ENCODE measurements around the gene RNF223. TPM values are rescaled to one million over a fixed set of nuclear protein-coding genes. Genes with fewer than 3 reads are reported as not detected.
A peak's percentile ranks its signal among the peaks of the same experiment; 100 is the strongest.

Gene RNF223
- total RNA-seq, 1 experiment from 2014 or later: not detected

DNA sequence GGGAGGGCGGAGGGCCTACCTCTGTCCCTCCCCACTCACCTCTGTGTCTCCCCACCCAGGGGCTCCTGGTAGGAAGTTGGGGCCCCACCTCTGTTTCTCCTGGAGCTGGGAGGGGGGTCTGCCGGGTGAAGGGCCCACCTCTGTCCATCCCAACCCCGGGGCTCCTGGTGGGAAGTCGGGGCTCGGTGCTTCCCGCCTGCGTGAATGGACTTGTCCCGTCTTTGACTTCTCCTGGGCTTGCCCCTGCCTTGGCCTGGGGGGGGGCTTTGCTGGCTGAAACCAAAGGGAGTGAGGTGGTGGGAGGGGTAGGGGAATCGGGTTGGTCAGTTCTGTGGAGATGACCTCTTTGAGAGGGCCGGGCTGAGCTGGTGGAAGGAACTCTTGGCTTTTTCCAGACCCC, 48.4 kb downstream of the RNF223 start (continued):
- no peak for TF ChIP-seq ZNF416 (CRISPR knock-in tag; IDR thresholded peaks at IDR 0.05)
- TF ChIP-seq HMGA2 (CRISPR knock-in tag; IDR thresholded peaks at IDR 0.05): no peak
- no peak for TF ChIP-seq TEAD1 (CRISPR knock-in tag; IDR thresholded peaks at IDR 0.05)
- no peak for TF ChIP-seq ZNF396 (CRISPR knock-in tag; IDR thresholded peaks at IDR 0.05; ENCODE audit: borderline replicate concordance)

DNA sequence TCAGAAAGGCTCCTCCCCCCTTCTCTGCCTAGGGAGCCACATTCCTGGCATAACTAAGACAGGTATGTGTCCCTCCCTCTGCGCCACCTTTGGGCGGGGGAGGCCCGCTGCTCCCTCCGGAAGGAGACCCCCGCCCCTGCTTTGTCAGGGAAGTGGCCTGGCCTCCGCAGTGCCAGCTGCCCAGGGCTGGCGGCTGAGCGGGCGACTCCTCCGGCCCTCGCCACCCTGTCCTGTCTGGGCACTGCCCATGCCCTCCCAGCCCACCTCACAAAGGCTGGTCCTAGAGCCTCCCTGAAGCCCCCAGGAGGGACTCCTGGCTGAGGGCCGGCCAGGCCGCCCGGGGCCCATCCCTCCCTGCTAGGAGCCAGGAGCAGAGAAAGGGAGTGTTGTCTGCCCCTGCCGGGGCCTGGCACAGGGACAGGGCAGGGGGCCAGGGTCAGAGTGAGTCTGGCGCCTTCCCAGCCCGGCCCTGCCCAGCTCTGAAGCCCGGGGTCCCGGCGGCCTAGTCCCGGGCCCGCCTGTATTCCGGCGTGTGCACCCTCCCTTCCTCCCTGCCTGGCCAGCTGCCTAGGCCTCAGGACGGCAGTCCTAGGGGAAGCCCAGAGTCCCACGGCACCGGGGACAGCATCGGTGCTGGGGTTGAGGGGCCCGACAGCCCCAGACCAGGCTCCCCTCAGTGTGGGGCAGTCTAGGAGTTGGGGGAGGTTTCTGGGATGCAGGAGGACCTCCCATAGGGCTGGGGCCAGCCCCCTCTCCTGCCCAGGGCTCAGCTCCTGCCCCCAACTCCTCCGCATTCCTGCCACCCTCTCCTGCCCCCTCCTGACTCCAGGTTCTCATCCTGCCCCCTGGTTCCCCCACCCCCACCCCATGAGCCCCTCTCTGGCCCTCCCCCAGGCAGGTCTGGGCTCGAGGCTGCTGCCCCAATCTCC, 49.1 kb downstream of the RNF223 start:
- Mint-ChIP-seq H3K36me3 (no peaks in the 10 kb centered on the region), H3K27ac (no peak overlapping the region), H3K27me3 (ENCODE audit: low read depth) (no peaks in the 10 kb centered on the region; the same call in 1 of the 2 replicates), H3K9me3 (no peaks in the 10 kb centered on the region), H3K4me1 (peaks cover 33% of the 10 kb centered on the region), H3K4me3 (no peak overlapping the region)
- ChIA-PET POLR2A (interaction anchor here (1.5 to 3.6 kb wide), 3 partner anchors 9 to 15 kb away, joined by 4 to 15 read pairs (median 9); no protein-coding TSS in a partner anchor), CTCF (interaction anchor here (0.5 to 2.8 kb wide), 10 partner anchors 7 to 119 kb away, joined by 3 to 16 read pairs (median 4); no protein-coding TSS in a partner anchor)
- peak; percentile 73 for ATAC-seq
- DNase-seq (ENCODE audit: low spot score): peak; percentile 85
- TF ChIP-seq ZNF317 (CRISPR knock-in tag; IDR thresholded peaks at IDR 0.05; ENCODE audit: borderline replicate concordance, low read depth) (no peak), ZNF423 (CRISPR knock-in tag; IDR thresholded peaks at IDR 0.05) (peak; percentile 99), JAZF1 (CRISPR knock-in tag; IDR thresholded peaks at IDR 0.05) (no peak), SP1 (CRISPR knock-in tag; conservative IDR thresholded peaks at IDR 0.05) (peak; percentile 81), OVOL2 (CRISPR knock-in tag; IDR thresholded peaks at IDR 0.05; ENCODE audit: borderline replicate concordance) (no peak), EMX1 (CRISPR knock-in tag; IDR thresholded peaks at IDR 0.05) (no peak), JUN (CRISPR knock-in tag; IDR thresholded peaks at IDR 0.05) (no peak), SMAD4 (CRISPR knock-in tag; IDR thresholded peaks at IDR 0.05) (no peak), TEAD4 (CRISPR knock-in tag; IDR thresholded peaks at IDR 0.05) (peak; percentile 97), TEAD1 (CRISPR knock-in tag; IDR thresholded peaks at IDR 0.05) (peak; percentile 100), ZNF121 (CRISPR knock-in tag; IDR thresholded peaks at IDR 0.05) (no peak), FOXK1 (CRISPR knock-in tag; IDR thresholded peaks at IDR 0.05) (0 out of 2 replicates have a peak, but pooled peaks have one; percentile 1)
- TF ChIP-seq, protein P1, sequence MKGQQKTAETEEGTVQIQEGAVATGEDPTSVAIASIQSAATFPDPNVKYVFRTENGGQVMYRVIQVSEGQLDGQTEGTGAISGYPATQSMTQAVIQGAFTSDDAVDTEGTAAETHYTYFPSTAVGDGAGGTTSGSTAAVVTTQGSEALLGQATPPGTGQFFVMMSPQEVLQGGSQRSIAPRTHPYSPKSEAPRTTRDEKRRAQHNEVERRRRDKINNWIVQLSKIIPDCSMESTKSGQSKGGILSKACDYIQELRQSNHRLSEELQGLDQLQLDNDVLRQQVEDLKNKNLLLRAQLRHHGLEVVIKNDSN (CRISPR knock-in tag; IDR thresholded peaks at IDR 0.05): 0 out of 2 replicates have a peak, but pooled peaks have one; percentile 10
- TF ChIP-seq, protein P2, sequence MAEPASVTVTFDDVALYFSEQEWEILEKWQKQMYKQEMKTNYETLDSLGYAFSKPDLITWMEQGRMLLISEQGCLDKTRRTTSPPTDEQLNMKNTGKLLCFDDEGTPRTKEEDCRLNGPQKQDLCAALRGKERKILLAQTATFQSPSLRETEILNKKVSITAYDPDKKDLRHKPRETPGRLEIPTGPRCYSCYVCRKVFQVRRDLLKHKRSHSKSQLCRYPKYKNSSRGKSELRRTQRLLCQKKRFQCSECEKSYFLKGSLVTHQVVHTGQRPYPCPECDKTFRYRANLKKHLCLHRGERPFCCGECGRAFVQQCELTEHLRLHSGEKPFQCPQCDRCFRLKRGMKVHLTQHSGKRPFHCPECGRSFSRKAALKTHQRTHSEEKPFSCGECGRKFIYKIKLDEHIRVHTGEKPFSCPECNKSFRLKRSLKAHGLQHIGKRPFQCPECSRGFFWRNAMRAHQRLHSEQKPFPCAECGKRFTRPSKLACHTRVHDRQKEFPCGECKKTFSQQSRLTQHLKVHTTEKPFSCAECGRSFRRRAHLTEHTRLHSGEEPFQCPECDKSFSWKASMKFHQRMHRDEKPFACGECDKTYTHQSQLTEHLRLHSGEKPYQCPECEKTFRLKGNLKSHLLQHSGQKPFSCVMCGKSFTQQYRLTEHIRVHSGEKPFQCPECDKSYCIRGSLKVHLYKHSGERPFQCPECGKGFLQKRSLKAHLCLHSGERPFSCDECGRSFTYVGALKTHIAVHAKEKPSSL (CRISPR knock-in tag; conservative IDR thresholded peaks at IDR 0.05): no peak
- TF ChIP-seq, protein P3, sequence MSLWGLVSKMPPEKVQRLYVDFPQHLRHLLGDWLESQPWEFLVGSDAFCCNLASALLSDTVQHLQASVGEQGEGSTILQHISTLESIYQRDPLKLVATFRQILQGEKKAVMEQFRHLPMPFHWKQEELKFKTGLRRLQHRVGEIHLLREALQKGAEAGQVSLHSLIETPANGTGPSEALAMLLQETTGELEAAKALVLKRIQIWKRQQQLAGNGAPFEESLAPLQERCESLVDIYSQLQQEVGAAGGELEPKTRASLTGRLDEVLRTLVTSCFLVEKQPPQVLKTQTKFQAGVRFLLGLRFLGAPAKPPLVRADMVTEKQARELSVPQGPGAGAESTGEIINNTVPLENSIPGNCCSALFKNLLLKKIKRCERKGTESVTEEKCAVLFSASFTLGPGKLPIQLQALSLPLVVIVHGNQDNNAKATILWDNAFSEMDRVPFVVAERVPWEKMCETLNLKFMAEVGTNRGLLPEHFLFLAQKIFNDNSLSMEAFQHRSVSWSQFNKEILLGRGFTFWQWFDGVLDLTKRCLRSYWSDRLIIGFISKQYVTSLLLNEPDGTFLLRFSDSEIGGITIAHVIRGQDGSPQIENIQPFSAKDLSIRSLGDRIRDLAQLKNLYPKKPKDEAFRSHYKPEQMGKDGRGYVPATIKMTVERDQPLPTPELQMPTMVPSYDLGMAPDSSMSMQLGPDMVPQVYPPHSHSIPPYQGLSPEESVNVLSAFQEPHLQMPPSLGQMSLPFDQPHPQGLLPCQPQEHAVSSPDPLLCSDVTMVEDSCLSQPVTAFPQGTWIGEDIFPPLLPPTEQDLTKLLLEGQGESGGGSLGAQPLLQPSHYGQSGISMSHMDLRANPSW (CRISPR knock-in tag; conservative IDR thresholded peaks at IDR 0.05; ENCODE audit: low read depth): no peak
- TF ChIP-seq, protein P4, sequence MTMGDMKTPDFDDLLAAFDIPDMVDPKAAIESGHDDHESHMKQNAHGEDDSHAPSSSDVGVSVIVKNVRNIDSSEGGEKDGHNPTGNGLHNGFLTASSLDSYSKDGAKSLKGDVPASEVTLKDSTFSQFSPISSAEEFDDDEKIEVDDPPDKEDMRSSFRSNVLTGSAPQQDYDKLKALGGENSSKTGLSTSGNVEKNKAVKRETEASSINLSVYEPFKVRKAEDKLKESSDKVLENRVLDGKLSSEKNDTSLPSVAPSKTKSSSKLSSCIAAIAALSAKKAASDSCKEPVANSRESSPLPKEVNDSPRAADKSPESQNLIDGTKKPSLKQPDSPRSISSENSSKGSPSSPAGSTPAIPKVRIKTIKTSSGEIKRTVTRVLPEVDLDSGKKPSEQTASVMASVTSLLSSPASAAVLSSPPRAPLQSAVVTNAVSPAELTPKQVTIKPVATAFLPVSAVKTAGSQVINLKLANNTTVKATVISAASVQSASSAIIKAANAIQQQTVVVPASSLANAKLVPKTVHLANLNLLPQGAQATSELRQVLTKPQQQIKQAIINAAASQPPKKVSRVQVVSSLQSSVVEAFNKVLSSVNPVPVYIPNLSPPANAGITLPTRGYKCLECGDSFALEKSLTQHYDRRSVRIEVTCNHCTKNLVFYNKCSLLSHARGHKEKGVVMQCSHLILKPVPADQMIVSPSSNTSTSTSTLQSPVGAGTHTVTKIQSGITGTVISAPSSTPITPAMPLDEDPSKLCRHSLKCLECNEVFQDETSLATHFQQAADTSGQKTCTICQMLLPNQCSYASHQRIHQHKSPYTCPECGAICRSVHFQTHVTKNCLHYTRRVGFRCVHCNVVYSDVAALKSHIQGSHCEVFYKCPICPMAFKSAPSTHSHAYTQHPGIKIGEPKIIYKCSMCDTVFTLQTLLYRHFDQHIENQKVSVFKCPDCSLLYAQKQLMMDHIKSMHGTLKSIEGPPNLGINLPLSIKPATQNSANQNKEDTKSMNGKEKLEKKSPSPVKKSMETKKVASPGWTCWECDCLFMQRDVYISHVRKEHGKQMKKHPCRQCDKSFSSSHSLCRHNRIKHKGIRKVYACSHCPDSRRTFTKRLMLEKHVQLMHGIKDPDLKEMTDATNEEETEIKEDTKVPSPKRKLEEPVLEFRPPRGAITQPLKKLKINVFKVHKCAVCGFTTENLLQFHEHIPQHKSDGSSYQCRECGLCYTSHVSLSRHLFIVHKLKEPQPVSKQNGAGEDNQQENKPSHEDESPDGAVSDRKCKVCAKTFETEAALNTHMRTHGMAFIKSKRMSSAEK (CRISPR knock-in tag; IDR thresholded peaks at IDR 0.05; ENCODE audit: borderline replicate concordance): no peak
- TF ChIP-seq, protein P5, sequence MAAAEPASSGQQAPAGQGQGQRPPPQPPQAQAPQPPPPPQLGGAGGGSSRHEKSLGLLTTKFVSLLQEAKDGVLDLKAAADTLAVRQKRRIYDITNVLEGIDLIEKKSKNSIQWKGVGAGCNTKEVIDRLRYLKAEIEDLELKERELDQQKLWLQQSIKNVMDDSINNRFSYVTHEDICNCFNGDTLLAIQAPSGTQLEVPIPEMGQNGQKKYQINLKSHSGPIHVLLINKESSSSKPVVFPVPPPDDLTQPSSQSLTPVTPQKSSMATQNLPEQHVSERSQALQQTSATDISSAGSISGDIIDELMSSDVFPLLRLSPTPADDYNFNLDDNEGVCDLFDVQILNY (CRISPR knock-in tag; IDR thresholded peaks at IDR 0.05): no peak
- TF ChIP-seq, protein P6, sequence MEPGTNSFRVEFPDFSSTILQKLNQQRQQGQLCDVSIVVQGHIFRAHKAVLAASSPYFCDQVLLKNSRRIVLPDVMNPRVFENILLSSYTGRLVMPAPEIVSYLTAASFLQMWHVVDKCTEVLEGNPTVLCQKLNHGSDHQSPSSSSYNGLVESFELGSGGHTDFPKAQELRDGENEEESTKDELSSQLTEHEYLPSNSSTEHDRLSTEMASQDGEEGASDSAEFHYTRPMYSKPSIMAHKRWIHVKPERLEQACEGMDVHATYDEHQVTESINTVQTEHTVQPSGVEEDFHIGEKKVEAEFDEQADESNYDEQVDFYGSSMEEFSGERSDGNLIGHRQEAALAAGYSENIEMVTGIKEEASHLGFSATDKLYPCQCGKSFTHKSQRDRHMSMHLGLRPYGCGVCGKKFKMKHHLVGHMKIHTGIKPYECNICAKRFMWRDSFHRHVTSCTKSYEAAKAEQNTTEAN (CRISPR knock-in tag; IDR thresholded peaks at IDR 0.05): no peak
- TF ChIP-seq, protein P7, sequence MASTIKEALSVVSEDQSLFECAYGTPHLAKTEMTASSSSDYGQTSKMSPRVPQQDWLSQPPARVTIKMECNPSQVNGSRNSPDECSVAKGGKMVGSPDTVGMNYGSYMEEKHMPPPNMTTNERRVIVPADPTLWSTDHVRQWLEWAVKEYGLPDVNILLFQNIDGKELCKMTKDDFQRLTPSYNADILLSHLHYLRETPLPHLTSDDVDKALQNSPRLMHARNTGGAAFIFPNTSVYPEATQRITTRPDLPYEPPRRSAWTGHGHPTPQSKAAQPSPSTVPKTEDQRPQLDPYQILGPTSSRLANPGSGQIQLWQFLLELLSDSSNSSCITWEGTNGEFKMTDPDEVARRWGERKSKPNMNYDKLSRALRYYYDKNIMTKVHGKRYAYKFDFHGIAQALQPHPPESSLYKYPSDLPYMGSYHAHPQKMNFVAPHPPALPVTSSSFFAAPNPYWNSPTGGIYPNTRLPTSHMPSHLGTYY (CRISPR knock-in tag; IDR thresholded peaks at IDR 0.05): no peak
